Measurements from ENCODE around the gene ZNF236. TPM values are rescaled to one million over a fixed set of nuclear protein-coding genes. Genes with fewer than 3 reads are reported as not detected.

The ZNF236 gene
- total RNA-seq, 1 donor from 2014 or later, result 32.5 TPM

- no peak for DNase-seq (ENCODE audit: low spot score in 2 of 2, unreplicated experiment in 2 of 2)
- H3K27ac Mint-ChIP-seq, result no peak overlapping the region
- H3K4me1 Mint-ChIP-seq, result no peaks in the 10 kb centered on the region
- H3K4me3 Mint-ChIP-seq, result no peak overlapping the region
- no peak for TF ChIP-seq CTCF (IDR thresholded peaks at IDR 0.05; ENCODE audit: unreplicated experiment)
- no peaks in the 10 kb centered on the region for H3K9me3 Mint-ChIP-seq
- H3K36me3 Mint-ChIP-seq, result peaks cover 55% of the 10 kb centered on the region
- no peaks in the 10 kb centered on the region for H3K27me3 Mint-ChIP-seq (ENCODE audit: low read depth)
Measured at GRCh38 chr18:76885001-76885400, 62.6 kb downstream of the ZNF236 start.

GRCh38 chr18:76886112-76886511, 63.8 kb downstream of the ZNF236 start:
- no peaks in the 10 kb centered on the region for H3K4me1 Mint-ChIP-seq
- H3K4me3 Mint-ChIP-seq, result no peak overlapping the region
- no peak for DNase-seq (ENCODE audit: low spot score in 2 of 2, unreplicated experiment in 2 of 2)
- H3K27ac Mint-ChIP-seq, result no peak overlapping the region
- H3K36me3 Mint-ChIP-seq, result peaks cover 62% of the 10 kb centered on the region
- no peaks in the 10 kb centered on the region for H3K27me3 Mint-ChIP-seq (ENCODE audit: low read depth)
- no peak for TF ChIP-seq CTCF (IDR thresholded peaks at IDR 0.05; ENCODE audit: unreplicated experiment)
- no peaks in the 10 kb centered on the region for H3K9me3 Mint-ChIP-seq

DNA sequence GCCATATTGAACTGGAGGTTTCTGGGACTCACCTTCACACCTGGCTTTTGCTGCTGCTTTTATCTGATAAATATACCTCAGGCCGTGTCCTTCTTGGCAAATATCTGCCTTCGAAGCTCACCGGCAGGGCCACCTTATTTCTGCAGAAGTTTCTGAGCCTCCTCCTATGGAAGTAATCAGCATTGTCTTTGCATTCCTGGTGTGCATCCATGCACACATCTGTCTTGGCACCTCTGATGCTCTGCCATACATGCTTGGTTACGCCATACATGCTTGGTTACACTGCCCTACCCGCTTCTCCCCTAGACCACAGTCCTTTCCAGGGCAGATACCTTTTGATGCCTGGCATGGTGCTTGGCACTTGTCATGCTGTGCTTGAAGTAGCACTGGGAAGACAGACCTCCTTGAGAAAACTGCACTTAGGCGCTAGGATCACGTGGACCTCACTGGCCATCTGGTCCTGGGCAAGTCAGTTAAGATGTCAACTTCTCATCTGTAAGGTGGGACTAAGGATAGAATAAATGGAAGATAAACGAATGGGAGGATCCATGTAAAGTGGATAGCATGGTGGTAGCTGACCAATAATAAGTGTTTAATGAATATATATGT, 66.8 kb downstream of the ZNF236 start:
- no peak overlapping the region for H3K27ac Mint-ChIP-seq
- H3K27me3 Mint-ChIP-seq (ENCODE audit: low read depth), result no peaks in the 10 kb centered on the region
- H3K4me1 Mint-ChIP-seq, result no peaks in the 10 kb centered on the region
- DNase-seq (ENCODE audit: low spot score in 2 of 2, unreplicated experiment in 2 of 2), result no peak
- peaks cover 6% of the 10 kb centered on the region for H3K9me3 Mint-ChIP-seq
- H3K4me3 Mint-ChIP-seq, result no peak overlapping the region
- no peak for TF ChIP-seq CTCF (IDR thresholded peaks at IDR 0.05; ENCODE audit: unreplicated experiment)
- H3K36me3 Mint-ChIP-seq, result peaks cover 61% of the 10 kb centered on the region

DNA sequence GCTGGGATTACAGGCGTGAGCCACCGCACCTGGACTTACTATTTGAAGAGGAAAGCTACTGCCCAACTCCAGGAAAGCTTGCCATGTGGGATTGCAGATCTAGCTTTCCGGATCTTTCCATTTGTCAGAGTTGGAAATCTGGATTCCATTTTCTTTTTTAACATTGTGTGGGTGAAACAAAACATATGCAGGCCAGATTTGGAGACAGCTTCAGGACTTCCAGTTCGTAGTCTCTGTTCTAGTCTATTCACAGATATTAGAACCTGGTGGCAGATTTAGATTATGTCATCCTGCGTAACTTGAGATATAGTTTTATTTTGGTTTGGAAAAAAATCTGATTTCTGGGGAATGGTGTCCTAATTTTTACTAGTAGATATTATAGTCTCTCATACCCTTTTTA, 70.5 kb downstream of the ZNF236 start:
- H3K36me3 Mint-ChIP-seq, result peaks cover 69% of the 10 kb centered on the region
- no peaks in the 10 kb centered on the region for H3K27me3 Mint-ChIP-seq (ENCODE audit: low read depth)
- no peak overlapping the region for H3K27ac Mint-ChIP-seq
- no peak for TF ChIP-seq CTCF (IDR thresholded peaks at IDR 0.05; ENCODE audit: unreplicated experiment)
- peaks cover 6% of the 10 kb centered on the region for H3K9me3 Mint-ChIP-seq
- no peak for DNase-seq (ENCODE audit: low spot score in 2 of 2, unreplicated experiment in 2 of 2)
- no peak overlapping the region for H3K4me3 Mint-ChIP-seq
- no peaks in the 10 kb centered on the region for H3K4me1 Mint-ChIP-seq

DNA sequence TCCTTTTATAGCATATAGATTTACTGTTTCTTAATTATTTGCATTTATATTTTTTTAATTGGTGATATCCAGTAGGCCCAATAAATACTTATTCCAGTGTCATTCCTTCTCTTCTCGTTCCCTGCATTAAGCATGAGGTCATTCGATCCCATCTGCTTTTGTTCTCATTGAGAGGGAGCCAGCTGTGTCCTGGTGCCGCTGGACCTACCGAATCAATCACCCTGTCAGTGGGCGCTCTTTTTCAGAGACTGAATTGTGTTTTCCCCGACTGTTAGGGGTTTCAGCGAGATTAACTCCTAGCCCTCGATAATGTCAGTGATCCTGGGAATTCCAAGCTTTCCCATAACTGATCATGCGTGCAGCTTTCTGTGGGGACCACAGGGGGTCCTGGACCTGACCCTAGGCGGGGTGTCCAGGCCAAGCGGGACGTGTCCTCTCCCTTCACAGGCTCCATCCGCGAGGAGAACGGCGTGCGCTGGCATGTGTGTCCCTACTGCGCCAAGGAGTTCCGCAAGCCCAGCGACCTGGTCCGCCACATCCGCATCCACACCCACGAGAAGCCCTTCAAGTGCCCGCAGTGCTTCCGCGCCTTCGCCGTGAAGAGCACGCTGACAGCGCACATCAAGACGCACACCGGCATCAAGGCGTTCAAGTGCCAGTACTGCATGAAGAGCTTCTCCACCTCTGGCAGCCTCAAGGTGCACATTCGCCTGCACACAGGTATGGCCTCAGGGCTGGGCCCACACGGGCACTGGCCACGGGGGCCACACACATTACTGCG, 72.4 kb downstream of the ZNF236 start:
- Mint-ChIP-seq H3K27me3 (ENCODE audit: low read depth) (no peaks in the 10 kb centered on the region), H3K27ac (no peak overlapping the region), H3K9me3 (peaks cover 14% of the 10 kb centered on the region), H3K36me3 (peaks cover 74% of the 10 kb centered on the region), H3K4me3 (no peak overlapping the region), H3K4me1 (no peaks in the 10 kb centered on the region)
- TF ChIP-seq CTCF (IDR thresholded peaks at IDR 0.05; ENCODE audit: unreplicated experiment), result no peak
- no peak for DNase-seq (ENCODE audit: low spot score in 2 of 2, unreplicated experiment in 2 of 2)

Data from mesothelial cell of epicardium (in vitro differentiated cells).